OCI-LY7 (cell line): ENCODE measurements around the gene CACNA1B.

Source experiments
- CTCF ChIP-seq: fragments of 200-600 bp; sonication (generic); conservative IDR thresholded peaks from 2 replicates; pipeline ENCODE4 v1.5.1; 2014; ENCODE audit warnings: mild to moderate bottlenecking, antibody characterized with exemption, low read length, moderate library complexity, mixed read lengths
- EZH2phosphoT487 ChIP-seq: fragments of 200-600 bp; sonication (generic); IDR thresholded peaks from 2 replicates; pipeline ENCODE4 v1.6.1; 2018; ENCODE audit warnings: low read depth, borderline replicate concordance, mild to moderate bottlenecking, mixed run types, antibody characterized with exemption, low read length, moderate library complexity, mixed read lengths

DNA sequence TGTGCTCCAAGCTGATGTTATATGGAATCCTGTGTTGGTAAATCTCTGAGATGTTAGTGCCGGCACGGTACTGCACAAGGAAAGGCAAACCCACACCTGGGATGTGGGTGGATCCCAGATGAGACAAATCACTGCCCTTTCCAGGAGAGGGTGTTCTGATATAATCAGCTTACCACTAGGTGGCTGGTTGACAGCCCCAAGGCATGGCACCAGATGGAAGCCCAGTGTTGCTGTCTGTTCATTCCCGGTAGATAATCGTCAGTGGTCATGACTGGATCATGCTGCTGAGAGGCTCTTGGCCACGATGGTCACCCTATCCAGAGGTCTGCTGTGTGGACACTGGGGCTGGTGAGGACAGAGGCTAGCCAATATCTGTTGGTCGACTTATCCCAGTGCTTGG is 184.0 kb downstream of the CACNA1B start:
- TF ChIP-seq EZH2phosphoT487: no peak
- TF ChIP-seq CTCF: no peak
